GM23248 (cell line): ENCODE measurements around the gene EFHD1.

Source experiments
- EZH2 ChIP-seq: fragments of 200-600 bp; sonication (generic); IDR thresholded peaks from 2 replicates; pipeline ENCODE4 v1.6.1; 2018; ENCODE audit warnings: antibody characterized with exemption, mild to moderate bottlenecking; ENCODE audit not compliant: insufficient read depth, poor library complexity, severe bottlenecking
- EZH2phosphoT487 ChIP-seq: fragments of 200-600 bp; sonication (generic); IDR thresholded peaks from 2 replicates; pipeline ENCODE4 v1.6.1; 2018; ENCODE audit warnings: antibody characterized with exemption, moderate library complexity, mild to moderate bottlenecking, low read depth; ENCODE audit not compliant: insufficient read depth

DNA sequence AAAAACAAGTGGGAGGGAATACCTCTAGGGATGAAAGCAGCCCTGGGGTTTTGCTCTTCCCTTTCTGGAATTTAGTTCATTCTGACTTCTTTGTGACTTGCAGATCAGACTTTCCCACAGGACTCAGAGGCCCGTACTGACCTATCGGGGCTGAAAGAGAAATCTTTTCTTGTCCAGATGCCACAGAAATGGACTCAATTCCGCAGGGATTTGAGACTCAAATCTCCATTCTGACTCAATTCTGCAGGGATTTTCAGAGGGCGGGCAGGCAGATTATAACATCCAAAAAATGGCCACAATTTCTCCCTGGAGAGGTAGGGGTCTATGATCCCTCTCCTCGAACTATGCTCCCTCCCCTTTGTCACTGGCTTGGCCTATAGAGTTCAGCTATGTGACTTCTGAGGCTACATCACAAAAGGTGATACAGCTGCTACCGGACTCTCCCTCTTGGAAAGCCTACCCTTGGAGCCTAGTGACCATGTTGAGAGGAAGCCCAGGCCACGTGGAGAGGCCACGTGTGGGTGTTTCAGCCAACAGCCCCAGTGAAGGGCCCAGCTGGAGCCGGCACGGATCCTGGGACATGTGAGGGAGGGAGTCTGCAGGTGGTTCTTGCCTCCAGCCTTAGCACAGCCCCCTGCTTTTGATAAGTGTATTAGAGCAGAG, 4.8 kb upstream of the EFHD1 start:
- TF ChIP-seq EZH2: no peak
- TF ChIP-seq EZH2phosphoT487: no peak
